ENCODE data around the gene CNN1. TPM values are rescaled to one million over a fixed set of nuclear protein-coding genes. Genes with fewer than 3 reads are reported as not detected.

CNN1 gene
- polyA plus RNA-seq, 1 of the 3 experiments (the other 2 are of a cell fraction), result 4.6 TPM

DNA sequence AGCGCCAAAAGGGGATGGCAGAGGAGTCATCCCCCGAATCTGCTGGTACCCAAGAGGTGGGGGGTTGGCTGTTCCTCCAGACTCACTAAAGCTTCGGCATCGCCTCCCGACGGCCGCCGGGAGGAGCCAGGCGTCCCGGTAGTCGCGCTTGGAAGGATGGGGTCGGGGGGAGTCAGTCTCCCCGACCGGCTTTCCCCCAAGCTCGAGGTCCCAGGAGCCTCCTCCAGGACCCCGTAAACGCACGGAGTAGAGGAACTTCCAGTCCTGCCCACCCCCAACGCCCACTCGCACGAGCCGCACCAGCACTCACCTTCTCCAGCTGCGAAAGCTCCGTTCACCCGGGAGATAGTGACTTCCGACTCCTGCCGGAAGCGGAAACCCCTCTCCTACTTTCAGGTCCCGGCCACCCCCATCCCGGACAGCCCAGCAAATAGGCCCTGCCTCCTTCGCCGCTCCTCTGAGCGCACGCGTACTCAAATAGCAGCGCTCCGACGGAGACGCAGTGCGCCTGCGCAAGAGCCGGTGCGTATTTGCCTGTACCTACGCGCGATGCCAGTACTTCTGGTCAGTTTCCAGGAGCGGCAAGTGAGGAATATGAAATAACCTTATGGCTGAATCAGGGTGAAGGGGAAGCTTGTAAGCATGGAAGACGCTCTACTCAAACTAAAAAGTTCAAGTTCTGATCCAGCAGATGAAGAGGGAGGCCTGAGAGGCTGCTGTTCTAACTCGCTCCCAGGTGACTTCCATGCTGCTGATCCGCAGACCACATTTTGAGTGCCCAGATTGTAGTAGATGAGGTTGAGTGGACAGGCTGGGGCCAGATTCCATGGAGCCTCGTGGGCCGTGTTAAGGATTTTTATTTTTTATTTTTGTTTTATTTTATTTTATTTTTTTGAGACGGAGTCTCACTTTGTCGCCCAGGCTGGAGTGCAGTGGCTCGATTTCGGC, 20.5 kb downstream of the CNN1 start, which contains the start of gene ELOF1 (continued):
- TF ChIP-seq, protein P1, sequence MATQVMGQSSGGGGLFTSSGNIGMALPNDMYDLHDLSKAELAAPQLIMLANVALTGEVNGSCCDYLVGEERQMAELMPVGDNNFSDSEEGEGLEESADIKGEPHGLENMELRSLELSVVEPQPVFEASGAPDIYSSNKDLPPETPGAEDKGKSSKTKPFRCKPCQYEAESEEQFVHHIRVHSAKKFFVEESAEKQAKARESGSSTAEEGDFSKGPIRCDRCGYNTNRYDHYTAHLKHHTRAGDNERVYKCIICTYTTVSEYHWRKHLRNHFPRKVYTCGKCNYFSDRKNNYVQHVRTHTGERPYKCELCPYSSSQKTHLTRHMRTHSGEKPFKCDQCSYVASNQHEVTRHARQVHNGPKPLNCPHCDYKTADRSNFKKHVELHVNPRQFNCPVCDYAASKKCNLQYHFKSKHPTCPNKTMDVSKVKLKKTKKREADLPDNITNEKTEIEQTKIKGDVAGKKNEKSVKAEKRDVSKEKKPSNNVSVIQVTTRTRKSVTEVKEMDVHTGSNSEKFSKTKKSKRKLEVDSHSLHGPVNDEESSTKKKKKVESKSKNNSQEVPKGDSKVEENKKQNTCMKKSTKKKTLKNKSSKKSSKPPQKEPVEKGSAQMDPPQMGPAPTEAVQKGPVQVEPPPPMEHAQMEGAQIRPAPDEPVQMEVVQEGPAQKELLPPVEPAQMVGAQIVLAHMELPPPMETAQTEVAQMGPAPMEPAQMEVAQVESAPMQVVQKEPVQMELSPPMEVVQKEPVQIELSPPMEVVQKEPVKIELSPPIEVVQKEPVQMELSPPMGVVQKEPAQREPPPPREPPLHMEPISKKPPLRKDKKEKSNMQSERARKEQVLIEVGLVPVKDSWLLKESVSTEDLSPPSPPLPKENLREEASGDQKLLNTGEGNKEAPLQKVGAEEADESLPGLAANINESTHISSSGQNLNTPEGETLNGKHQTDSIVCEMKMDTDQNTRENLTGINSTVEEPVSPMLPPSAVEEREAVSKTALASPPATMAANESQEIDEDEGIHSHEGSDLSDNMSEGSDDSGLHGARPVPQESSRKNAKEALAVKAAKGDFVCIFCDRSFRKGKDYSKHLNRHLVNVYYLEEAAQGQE (IDR thresholded peaks at IDR 0.05; ENCODE audit: low read depth, low read length), result no peak
- TF ChIP-seq GATA2 (CRISPR knock-in tag; IDR thresholded peaks at IDR 0.05) (no peak), USF1 (IDR thresholded peaks at IDR 0.05; ENCODE audit: borderline replicate concordance, low read depth) (no peak), TEAD4 (IDR thresholded peaks at IDR 0.05; ENCODE audit: borderline replicate concordance, insufficient read depth) (no peak), ELF1 (IDR thresholded peaks at IDR 0.05) (peak; percentile 68), EZH2phosphoT487 (IDR thresholded peaks at IDR 0.05; ENCODE audit: borderline replicate concordance, low read depth) (no peak), POLR2AphosphoS5 (IDR thresholded peaks at IDR 0.05; ENCODE audit: low read depth, low read length) (peak; percentile 98), GABPA (IDR thresholded peaks at IDR 0.05; ENCODE audit: low read depth) (peak; percentile 94), SIN3A (IDR thresholded peaks at IDR 0.05; ENCODE audit: borderline replicate concordance, low read depth, low read length) (peak; percentile 78; the same call in 1 of the 2 replicates), FOSL2 (IDR thresholded peaks at IDR 0.05; ENCODE audit: borderline replicate concordance, low read depth) (no peak), TCF12 (IDR thresholded peaks at IDR 0.05) (no peak), JUND (IDR thresholded peaks at IDR 0.05) (no peak), RAD21 (IDR thresholded peaks at IDR 0.05; ENCODE audit: low read length) (no peak), FOXJ3 (CRISPR knock-in tag; IDR thresholded peaks at IDR 0.05) (no peak), CTCF (IDR thresholded peaks at IDR 0.05) (peak; percentile 40), SMC3 (IDR thresholded peaks at IDR 0.05; ENCODE audit: low read depth, low read length) (no peak)
- TF ChIP-seq, protein P2, sequence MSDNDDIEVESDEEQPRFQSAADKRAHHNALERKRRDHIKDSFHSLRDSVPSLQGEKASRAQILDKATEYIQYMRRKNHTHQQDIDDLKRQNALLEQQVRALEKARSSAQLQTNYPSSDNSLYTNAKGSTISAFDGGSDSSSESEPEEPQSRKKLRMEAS (IDR thresholded peaks at IDR 0.05; ENCODE audit: low read depth), result peak; percentile 68
